Measurements from ENCODE around the gene KCNQ1. TPM values are rescaled to one million over a fixed set of nuclear protein-coding genes. Genes with fewer than 3 reads are reported as not detected.

KCNQ1 gene
- total and polyA plus RNA-seq, 2 experiments from 2014 or later = not detected

DNA sequence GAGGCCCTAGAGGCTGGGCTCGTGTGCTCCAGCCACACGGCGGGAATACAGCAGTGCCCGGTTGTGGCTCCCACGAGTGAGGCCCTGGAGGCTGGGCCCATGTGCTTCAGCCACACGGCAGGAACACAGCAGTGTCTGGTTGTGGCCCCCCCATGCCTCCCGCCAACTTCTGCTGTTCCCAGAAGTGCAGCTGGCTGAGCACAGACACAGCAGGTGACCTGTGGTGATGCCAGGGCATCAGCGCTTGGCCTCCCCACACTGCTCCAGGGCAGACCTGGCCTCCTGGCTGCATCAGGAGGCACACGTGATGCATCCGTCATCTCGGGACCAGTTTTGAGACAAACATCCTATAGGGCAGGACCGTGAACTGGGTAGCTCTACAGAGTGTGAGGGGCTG, 144.7 kb downstream of the KCNQ1 start:
- H3K9me2 ChIP-seq (ENCODE audit: insufficient read depth) = no peaks in the 10 kb centered on the region
- H3K36me3 ChIP-seq (ENCODE audit: low read depth) = no peaks in the 10 kb centered on the region
- no peak overlapping the region for H3K9ac ChIP-seq
- no peak overlapping the region for H3K4me2 ChIP-seq (ENCODE audit: unreplicated experiment)
- no peak overlapping the region for H2AFZ ChIP-seq
- H3K27ac ChIP-seq = no peak overlapping the region
- no peaks in the 10 kb centered on the region for H3K9me3 ChIP-seq (ENCODE audit: low read depth)
- in situ Hi-C loops (cut with MboI) = no loop called here
- no peaks in the 10 kb centered on the region for H3F3A ChIP-seq (ENCODE audit: insufficient read depth)
- no peak for DNase-seq
- H3K79me2 ChIP-seq (ENCODE audit: insufficient read depth) = no peaks in the 10 kb centered on the region
- WGBS, 2 experiments (ENCODE audit: low coverage in 1 of 2, low lambda C conversion rate in 2 of 2, missing lambda C conversion rate in 2 of 2) = 59 to 64% methylated on average over 10 to 12 of the region's 12 CpGs
- no peaks in the 10 kb centered on the region for H4K20me1 ChIP-seq (ENCODE audit: insufficient read depth)
- H3K4me1 ChIP-seq (ENCODE audit: insufficient read depth) = no peaks in the 10 kb centered on the region
- H3K27me3 ChIP-seq (replicated peaks; ENCODE audit: insufficient read depth) = peaks cover 4% of the 10 kb centered on the region
- H3K4me3 ChIP-seq = no peak overlapping the region
- no peak for TF ChIP-seq EZH2 (IDR thresholded peaks at IDR 0.05; ENCODE audit: insufficient read depth, poor library complexity, severe bottlenecking)

- DNase-seq = no peak
- Histone ChIP-seq H3K9me2 (ENCODE audit: insufficient read depth) (no peaks in the 10 kb centered on the region), H3K9ac (no peak overlapping the region), H3K27me3 (replicated peaks; ENCODE audit: insufficient read depth) (peaks cover 8% of the 10 kb centered on the region), H3K4me1 (ENCODE audit: insufficient read depth) (no peaks in the 10 kb centered on the region), H3K79me2 (ENCODE audit: insufficient read depth) (no peaks in the 10 kb centered on the region), H3K36me3 (ENCODE audit: low read depth) (no peaks in the 10 kb centered on the region), H3K27ac (no peak overlapping the region), H3F3A (ENCODE audit: insufficient read depth) (no peaks in the 10 kb centered on the region), H3K4me3 (no peak overlapping the region), H3K9me3 (ENCODE audit: low read depth) (no peaks in the 10 kb centered on the region), H4K20me1 (ENCODE audit: insufficient read depth) (no peaks in the 10 kb centered on the region), H3K4me2 (ENCODE audit: unreplicated experiment) (no peak overlapping the region), H2AFZ (no peak overlapping the region)
- in situ Hi-C loops (cut with MboI) = no loop called here
- WGBS, 2 experiments (ENCODE audit: low coverage in 1 of 2, low lambda C conversion rate in 2 of 2, missing lambda C conversion rate in 2 of 2) = 48 to 52% methylated on average over 13 of the region's 13 CpGs
- no peak for TF ChIP-seq EZH2 (IDR thresholded peaks at IDR 0.05; ENCODE audit: insufficient read depth, poor library complexity, severe bottlenecking)
- TF ChIP-seq EZH2phosphoT487 (IDR thresholded peaks at IDR 0.05; ENCODE audit: insufficient read depth, low read depth) = no peak
Observed at GRCh38 chr11:2590131-2590964, 145.5 kb downstream of the KCNQ1 start.

DNA sequence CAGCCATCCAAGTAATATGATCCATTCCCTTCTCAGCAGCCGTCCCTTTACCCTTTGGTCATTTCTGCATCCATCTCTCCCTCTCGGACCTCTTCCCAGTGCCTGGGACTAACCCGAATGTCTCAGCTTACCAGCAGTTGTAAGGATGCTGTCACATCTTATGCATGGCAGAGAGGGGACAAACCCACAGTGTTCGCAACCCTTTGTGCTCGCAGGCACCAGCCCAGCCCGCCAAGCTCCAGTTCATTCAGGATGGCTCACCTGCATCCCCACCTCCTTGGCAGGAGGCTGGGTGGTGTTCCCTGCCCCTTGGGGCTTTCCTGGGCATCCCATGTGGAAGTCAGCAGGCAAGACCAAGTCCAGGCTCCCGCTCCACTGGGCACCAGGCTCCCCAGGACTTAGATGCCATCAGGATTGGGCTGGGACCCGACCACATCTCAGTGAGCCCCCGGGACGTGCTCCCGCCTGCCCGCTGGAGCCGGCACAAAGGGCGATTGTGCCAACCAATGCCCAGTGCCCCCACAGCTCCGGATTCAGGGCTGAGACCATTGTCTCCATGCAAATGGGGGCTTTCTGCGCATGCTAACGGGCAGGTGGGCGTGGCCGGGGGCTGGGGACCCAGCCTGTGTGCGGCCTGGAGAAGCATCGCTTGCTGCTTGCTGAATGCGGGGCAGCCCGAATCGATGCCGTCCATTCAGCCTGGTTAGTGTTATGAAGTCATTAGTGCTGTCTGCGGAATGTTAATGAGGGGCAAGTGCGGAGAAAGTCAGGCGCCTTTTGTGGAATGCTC, 146.4 kb downstream of the KCNQ1 start:
- H3K9ac ChIP-seq = no peak overlapping the region
- no peaks in the 10 kb centered on the region for H4K20me1 ChIP-seq (ENCODE audit: insufficient read depth)
- no peaks in the 10 kb centered on the region for H3K9me3 ChIP-seq (ENCODE audit: low read depth)
- H3K4me2 ChIP-seq (ENCODE audit: unreplicated experiment) = no peak overlapping the region
- 58 to 62% methylated on average over 20 to 28 of the region's 28 CpGs for WGBS, 2 experiments (ENCODE audit: low coverage in 1 of 2, low lambda C conversion rate in 2 of 2, missing lambda C conversion rate in 2 of 2)
- H3K4me3 ChIP-seq = no peak overlapping the region
- H3F3A ChIP-seq (ENCODE audit: insufficient read depth) = no peaks in the 10 kb centered on the region
- H3K27me3 ChIP-seq (replicated peaks; ENCODE audit: insufficient read depth) = peaks cover 8% of the 10 kb centered on the region
- no peak for DNase-seq
- no peak overlapping the region for H2AFZ ChIP-seq
- H3K36me3 ChIP-seq (ENCODE audit: low read depth) = no peaks in the 10 kb centered on the region
- no peaks in the 10 kb centered on the region for H3K4me1 ChIP-seq (ENCODE audit: insufficient read depth)
- no peak overlapping the region for H3K27ac ChIP-seq
- TF ChIP-seq EZH2 (IDR thresholded peaks at IDR 0.05; ENCODE audit: insufficient read depth, poor library complexity, severe bottlenecking) (no peak), EZH2phosphoT487 (IDR thresholded peaks at IDR 0.05; ENCODE audit: insufficient read depth, low read depth) (no peak)
- H3K9me2 ChIP-seq (ENCODE audit: insufficient read depth) = no peaks in the 10 kb centered on the region
- in situ Hi-C loops (cut with MboI) = no loop called here
- no peaks in the 10 kb centered on the region for H3K79me2 ChIP-seq (ENCODE audit: insufficient read depth)

DNA sequence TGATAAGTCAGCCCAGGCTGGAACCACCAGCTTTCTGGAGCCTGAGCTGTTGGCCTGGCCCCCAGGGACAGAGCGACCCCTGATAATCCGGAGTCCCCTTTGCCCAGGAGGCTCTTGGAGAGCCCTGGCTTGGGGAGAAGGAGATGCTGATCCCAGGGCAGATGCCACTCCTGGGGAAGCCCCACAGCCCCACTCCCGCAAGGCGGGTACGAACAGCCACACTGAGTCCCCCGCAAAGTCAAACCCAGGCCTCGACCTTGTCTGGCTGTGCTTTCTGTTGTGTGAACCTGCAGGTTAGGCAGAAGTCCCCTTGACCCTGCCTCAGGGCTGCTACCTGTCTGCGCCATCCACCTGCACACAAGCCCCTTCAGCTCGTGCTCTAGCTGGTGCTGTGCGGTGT, 147.0 kb downstream of the KCNQ1 start:
- H4K20me1 ChIP-seq (ENCODE audit: insufficient read depth) = no peaks in the 10 kb centered on the region
- in situ Hi-C loops (cut with MboI) = no loop called here
- H3K9me2 ChIP-seq (ENCODE audit: insufficient read depth) = no peaks in the 10 kb centered on the region
- no peak for TF ChIP-seq EZH2phosphoT487 (IDR thresholded peaks at IDR 0.05; ENCODE audit: insufficient read depth, low read depth)
- TF ChIP-seq EZH2 (IDR thresholded peaks at IDR 0.05; ENCODE audit: insufficient read depth, poor library complexity, severe bottlenecking) = no peak
- 57 to 77% methylated on average over 10 of the region's 10 CpGs for WGBS, 2 experiments (ENCODE audit: low coverage in 1 of 2, low lambda C conversion rate in 2 of 2, missing lambda C conversion rate in 2 of 2)
- H3K79me2 ChIP-seq (ENCODE audit: insufficient read depth) = no peaks in the 10 kb centered on the region
- no peak overlapping the region for H3K9ac ChIP-seq
- peaks cover 8% of the 10 kb centered on the region for H3K27me3 ChIP-seq (replicated peaks; ENCODE audit: insufficient read depth)
- H3K4me2 ChIP-seq (ENCODE audit: unreplicated experiment) = no peak overlapping the region
- H2AFZ ChIP-seq = no peak overlapping the region
- no peak overlapping the region for H3K4me3 ChIP-seq
- no peaks in the 10 kb centered on the region for H3K36me3 ChIP-seq (ENCODE audit: low read depth)
- H3F3A ChIP-seq (ENCODE audit: insufficient read depth) = no peaks in the 10 kb centered on the region
- no peak for DNase-seq
- no peaks in the 10 kb centered on the region for H3K4me1 ChIP-seq (ENCODE audit: insufficient read depth)
- no peak overlapping the region for H3K27ac ChIP-seq
- H3K9me3 ChIP-seq (ENCODE audit: low read depth) = no peaks in the 10 kb centered on the region
